HEK293 (cell line): ENCODE data around the gene ZNF101.

Experiments used
- CTCF ChIA-PET: fragments of 350-600 bp; formaldehyde crosslinking; extraction: SDS; loops from one replicate; lab custom pipeline; 2021; ENCODE audit warnings: antibody characterized with exemption; lab: Yijun Ruan, JAX
- POLR2A ChIA-PET: fragments of 300-600 bp; formaldehyde crosslinking; extraction: SDS; loops from one replicate; lab custom pipeline; 2020; ENCODE audit warnings: antibody characterized with exemption, inconsistent platforms; lab: Yijun Ruan, JAX
- H3K27ac ChIP-seq: fragments of 200-500 bp; sonication (Bioruptor generic); 2 replicates; pipeline ENCODE4 v1.5.1; 2014; ENCODE audit warnings: low read depth, low read length, control low read depth, inconsistent platforms; ENCODE audit errors: extremely low read depth
- H3K36me3 ChIP-seq, 2 experiments: fragments of 200-500 bp in 1 of 2; sonication (Bioruptor generic) in 1 of 2; 1 replicate in 1 of 2; 2 replicates in 1 of 2; pipeline ENCODE4 v1.5.1; 2014 to 2017; ENCODE audit warnings: inconsistent platforms in 2 of 2, low read length in 2 of 2; ENCODE audit not compliant: control insufficient read depth in 2 of 2, insufficient read depth in 1 of 2
- H3K4me1 ChIP-seq: fragments of 200-500 bp; sonication (Bioruptor generic); 2 replicates; pipeline ENCODE4 v1.5.1; 2014; ENCODE audit warnings: mild to moderate bottlenecking, low read length, inconsistent platforms; ENCODE audit not compliant: control insufficient read depth, insufficient read depth
- H3K4me3 ChIP-seq: 2 replicates; pipeline ENCODE4 v1.5.1; 2011; ENCODE audit warnings: low read depth, mild to moderate bottlenecking, control low read depth, low read length, moderate library complexity
- H3K9me3 ChIP-seq: fragments of 200-500 bp; sonication (Bioruptor generic); 2 replicates; pipeline ENCODE4 v1.5.1; 2014; ENCODE audit warnings: low read depth, low read length, inconsistent platforms; ENCODE audit not compliant: control insufficient read depth, insufficient read depth
- BCL6B ChIP-seq: fragments of 450-650 bp; formaldehyde crosslinking; IDR thresholded peaks from 2 replicates; pipeline ENCODE4 v1.5.1; 2017; ENCODE audit warnings: missing biosample characterization, missing genetic modification characterization
- PRDM6 ChIP-seq: fragments of 450-650 bp; formaldehyde crosslinking; IDR thresholded peaks from 2 replicates; pipeline ENCODE4 v1.5.1; 2017; ENCODE audit warnings: missing biosample characterization, missing genetic modification characterization
- RBAK ChIP-seq: fragments of 450-650 bp; formaldehyde crosslinking; IDR thresholded peaks from 2 replicates; pipeline ENCODE4 v1.5.1; 2016; ENCODE audit warnings: missing biosample characterization, missing genetic modification characterization
- SP3 ChIP-seq: fragments of 450-650 bp; formaldehyde crosslinking; IDR thresholded peaks from 2 replicates; pipeline ENCODE4 v1.5.1; 2016; ENCODE audit warnings: missing biosample characterization, missing genetic modification characterization
- ZBTB20 ChIP-seq: fragments of 450-650 bp; formaldehyde crosslinking; IDR thresholded peaks from 2 replicates; pipeline ENCODE4 v1.5.1; 2016; ENCODE audit warnings: missing biosample characterization, missing genetic modification characterization
- ZBTB21 ChIP-seq: fragments of 450-650 bp; formaldehyde crosslinking; IDR thresholded peaks from 2 replicates; pipeline ENCODE4 v1.5.1; 2017; ENCODE audit warnings: missing biosample characterization, missing genetic modification characterization
- ZFP3 ChIP-seq: fragments of 450-650 bp; formaldehyde crosslinking; IDR thresholded peaks from 2 replicates; pipeline ENCODE4 v1.5.1; 2016; ENCODE audit warnings: low read depth, missing biosample characterization, missing genetic modification characterization
- ZNF121 ChIP-seq: fragments of 450-650 bp; formaldehyde crosslinking; IDR thresholded peaks from 2 replicates; pipeline ENCODE4 v1.5.1; 2016; ENCODE audit warnings: missing biosample characterization, missing genetic modification characterization
- ZNF140 ChIP-seq: fragments of 450-650 bp; formaldehyde crosslinking; IDR thresholded peaks from 2 replicates; pipeline ENCODE4 v1.5.1; 2016; ENCODE audit warnings: missing biosample characterization, missing genetic modification characterization
- ZNF211 ChIP-seq: fragments of 450-650 bp; formaldehyde crosslinking; IDR thresholded peaks from 2 replicates; pipeline ENCODE4 v1.5.1; 2016; ENCODE audit warnings: low read depth, missing biosample characterization, missing genetic modification characterization
- ZNF26 ChIP-seq: fragments of 450-650 bp; formaldehyde crosslinking; IDR thresholded peaks from 2 replicates; pipeline ENCODE4 v1.5.1; 2016; ENCODE audit warnings: missing biosample characterization, missing genetic modification characterization
- ZNF391 ChIP-seq: fragments of 450-650 bp; formaldehyde crosslinking; IDR thresholded peaks from 2 replicates; pipeline ENCODE4 v1.5.1; 2016; ENCODE audit warnings: low read depth, missing biosample characterization, missing genetic modification characterization, borderline replicate concordance
- ZNF404 ChIP-seq: fragments of 450-650 bp; formaldehyde crosslinking; IDR thresholded peaks from 2 replicates; pipeline ENCODE4 v1.5.1; 2017; ENCODE audit warnings: missing biosample characterization, missing genetic modification characterization
- ZNF416 ChIP-seq: fragments of 450-650 bp; formaldehyde crosslinking; IDR thresholded peaks from 2 replicates; pipeline ENCODE4 v1.5.1; 2016; ENCODE audit warnings: missing biosample characterization, missing genetic modification characterization
- ZNF473 ChIP-seq: fragments of 450-650 bp; formaldehyde crosslinking; IDR thresholded peaks from 2 replicates; pipeline ENCODE4 v1.5.1; 2017; ENCODE audit warnings: missing biosample characterization, missing genetic modification characterization
- ZNF558 ChIP-seq: fragments of 450-650 bp; formaldehyde crosslinking; IDR thresholded peaks from 2 replicates; pipeline ENCODE4 v1.5.1; 2016; ENCODE audit warnings: missing biosample characterization, missing genetic modification characterization
- ZNF585B ChIP-seq: fragments of 450-650 bp; formaldehyde crosslinking; IDR thresholded peaks from 2 replicates; pipeline ENCODE4 v1.5.1; 2016; ENCODE audit warnings: missing biosample characterization, missing genetic modification characterization
- ZNF792 ChIP-seq: fragments of 450-650 bp; formaldehyde crosslinking; IDR thresholded peaks from 2 replicates; pipeline ENCODE4 v1.5.1; 2016; ENCODE audit warnings: missing biosample characterization, missing genetic modification characterization
- ZSCAN23 ChIP-seq: fragments of 450-650 bp; formaldehyde crosslinking; IDR thresholded peaks from 2 replicates; pipeline ENCODE4 v1.5.1; 2016; ENCODE audit warnings: missing biosample characterization, missing genetic modification characterization

Gene ZNF101

DNA sequence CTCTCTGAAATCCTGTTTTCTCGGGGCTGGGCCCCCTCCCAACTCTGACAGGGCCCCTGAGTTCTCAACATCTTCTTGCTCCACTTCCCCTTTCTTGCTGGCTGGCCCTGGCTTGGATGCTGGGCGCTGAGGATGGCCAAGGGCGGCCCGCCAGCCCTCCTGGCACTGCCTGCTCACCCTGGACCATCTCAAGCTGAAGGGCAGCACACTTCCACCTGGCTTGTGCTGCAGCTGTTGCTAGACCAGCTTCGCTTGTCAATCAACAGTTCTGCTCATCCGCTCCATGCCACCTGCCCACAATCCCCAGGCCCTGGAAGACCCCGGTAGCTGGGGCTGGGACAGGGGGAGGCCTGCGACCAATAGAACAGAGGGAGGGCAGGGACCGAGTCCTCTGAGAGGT lies 18.3 kb upstream of the ZNF101 start:
- ChIA-PET CTCF (interaction anchor here (0.6 kb wide), 1 partner anchor 187 kb away, joined by 3 read pairs; no protein-coding TSS in a partner anchor), POLR2A (interaction anchor here (1.4 kb wide), 1 partner anchor 10 kb away, joined by 6 read pairs; no protein-coding TSS in a partner anchor)
- no peak overlapping the region for H3K4me3 ChIP-seq
- H3K27ac ChIP-seq, result no peak overlapping the region
- H3K9me3 ChIP-seq, result no peaks in the 10 kb centered on the region
- peaks cover 12 to 92% of the 10 kb centered on the region in 2 experiments for H3K36me3 ChIP-seq
- TF ChIP-seq RBAK (tag by site-specific recombination) (no peak), ZNF473 (tag by site-specific recombination) (no peak), PRDM6 (no peak), SP3 (no peak), ZNF585B (tag by site-specific recombination) (no peak), ZNF211 (no peak), ZNF391 (no peak), ZBTB20 (tag by site-specific recombination) (no peak), ZNF140 (tag by site-specific recombination) (no peak), ZNF558 (tag by site-specific recombination) (no peak), ZBTB21 (tag by site-specific recombination) (no peak), BCL6B (no peak), ZNF416 (tag by site-specific recombination) (no peak), ZSCAN23 (tag by site-specific recombination) (no peak), ZNF26 (tag by site-specific recombination) (no peak)
- H3K4me1 ChIP-seq, result no peaks in the 10 kb centered on the region

GRCh38 chr19:19651076-19651475 lies 17.6 kb upstream of the ZNF101 start:
- H3K36me3 ChIP-seq, result peaks cover 12 to 92% of the 10 kb centered on the region in 2 experiments
- H3K4me3 ChIP-seq, result no peak overlapping the region
- H3K9me3 ChIP-seq, result no peaks in the 10 kb centered on the region
- ChIA-PET CTCF (interaction anchor here (0.5 to 0.6 kb wide), 2 partner anchors 186 to 247 kb away, joined by 3 read pairs; no protein-coding TSS in a partner anchor), POLR2A (interaction anchor here (0.5 to 1.4 kb wide), 2 partner anchors 9 to 11 kb away, joined by 3 to 6 read pairs; no protein-coding TSS in a partner anchor)
- no peak overlapping the region for H3K27ac ChIP-seq
- no peaks in the 10 kb centered on the region for H3K4me1 ChIP-seq
- no peak for TF ChIP-seq ZNF792
- TF ChIP-seq ZNF121 (tag by site-specific recombination), result no peak
- TF ChIP-seq ZFP3, result no peak
- TF ChIP-seq ZNF404 (tag by site-specific recombination), result no peak
